22Rv1 (cell line): ENCODE data around the gene FOXO6.

Source experiments
- ZFX ChIP-seq: fragments of 450-650 bp; IDR thresholded peaks from 2 replicates; pipeline ENCODE4 v1.6.1; 2017; ENCODE audit warnings: antibody characterized with exemption, borderline replicate concordance
- TF ChIP-seq, protein P1 (sequence below): fragments of 450-650 bp; IDR thresholded peaks from 2 replicates; pipeline ENCODE4 v1.5.1; 2017; ENCODE audit warnings: mild to moderate bottlenecking

DNA sequence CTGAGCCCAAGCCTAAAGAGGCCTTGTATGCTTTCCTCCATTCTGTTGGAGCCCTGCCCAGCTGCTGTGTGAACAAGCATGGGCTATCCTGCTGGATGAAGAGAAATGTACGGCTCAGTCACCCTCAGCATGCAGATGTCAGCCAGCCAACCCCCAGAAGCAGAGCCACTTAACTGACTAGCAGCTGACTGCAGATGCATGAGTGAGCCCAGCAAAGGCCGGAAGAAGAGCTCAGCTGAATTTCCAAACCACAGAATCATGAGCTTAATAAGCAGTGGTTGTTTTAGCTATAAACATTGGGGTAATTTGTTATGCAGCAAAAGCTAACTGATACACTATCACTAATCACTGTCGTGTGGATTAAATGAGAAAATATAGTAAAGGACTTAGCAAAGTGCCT is 39.0 kb downstream of the FOXO6 start:
- TF ChIP-seq, protein P1, sequence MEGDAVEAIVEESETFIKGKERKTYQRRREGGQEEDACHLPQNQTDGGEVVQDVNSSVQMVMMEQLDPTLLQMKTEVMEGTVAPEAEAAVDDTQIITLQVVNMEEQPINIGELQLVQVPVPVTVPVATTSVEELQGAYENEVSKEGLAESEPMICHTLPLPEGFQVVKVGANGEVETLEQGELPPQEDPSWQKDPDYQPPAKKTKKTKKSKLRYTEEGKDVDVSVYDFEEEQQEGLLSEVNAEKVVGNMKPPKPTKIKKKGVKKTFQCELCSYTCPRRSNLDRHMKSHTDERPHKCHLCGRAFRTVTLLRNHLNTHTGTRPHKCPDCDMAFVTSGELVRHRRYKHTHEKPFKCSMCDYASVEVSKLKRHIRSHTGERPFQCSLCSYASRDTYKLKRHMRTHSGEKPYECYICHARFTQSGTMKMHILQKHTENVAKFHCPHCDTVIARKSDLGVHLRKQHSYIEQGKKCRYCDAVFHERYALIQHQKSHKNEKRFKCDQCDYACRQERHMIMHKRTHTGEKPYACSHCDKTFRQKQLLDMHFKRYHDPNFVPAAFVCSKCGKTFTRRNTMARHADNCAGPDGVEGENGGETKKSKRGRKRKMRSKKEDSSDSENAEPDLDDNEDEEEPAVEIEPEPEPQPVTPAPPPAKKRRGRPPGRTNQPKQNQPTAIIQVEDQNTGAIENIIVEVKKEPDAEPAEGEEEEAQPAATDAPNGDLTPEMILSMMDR = no peak
- TF ChIP-seq ZFX = no peak
